Endothelial cell of umbilical vein (primary cell): ENCODE measurements around the gene ANKS1B. TPM values are rescaled to one million over a fixed set of nuclear protein-coding genes. Genes with fewer than 3 reads are reported as not detected.

Experiments used
- BruUV-seq: library from RNA; stranded (reverse); fragments of 400-500 nt; replicated peaks from 2 replicates; lab custom pipeline; 2021; lab: Mats Ljungman, UMichigan
- CTCF ChIA-PET: fragments of 300-600, 350-600 bp; sonication (Branson Sonifier 250); formaldehyde crosslinking; loops from one replicate; lab custom pipeline; 2021; ENCODE audit warnings: antibody characterized with exemption, inconsistent platforms; lab: Charles Lee
- POLR2A ChIA-PET: fragments of 300-600, 350-600 bp; sonication (Branson Sonifier 250); formaldehyde crosslinking; loops from one replicate; lab custom pipeline; 2021; ENCODE audit warnings: antibody characterized with exemption, inconsistent platforms; lab: Charles Lee
- DNase-seq: peaks from one replicate; pipeline ENCODE4 v3.0.0-alpha.2; 2011; ENCODE audit warnings: low read depth, low spot score
- FAIRE-seq: peaks from 2 replicates; lab custom pipeline; 2011; peaks lifted over from hg19 to GRCh38; lab: Jason Lieb, UNC
- H2AFZ ChIP-seq: 2 replicates; pipeline ENCODE4 v1.6.0; 2012; ENCODE audit warnings: low read depth, low read length, control low read depth, inconsistent platforms
- H3K27ac ChIP-seq: 2 replicates; pipeline ENCODE4 v1.5.1; 2011; ENCODE audit warnings: low read depth, mild to moderate bottlenecking, control low read depth, low read length, moderate library complexity; ENCODE audit not compliant: insufficient read depth
- H3K27me3 ChIP-seq, 2 experiments: 2 replicates each; pipeline versions ENCODE4 v1.6.0 to v1.6.1; 2011; ENCODE audit warnings: low read length in 2 of 2, mixed read lengths in 1 of 2; ENCODE audit not compliant: control insufficient read depth in 2 of 2, insufficient read depth in 2 of 2
- H3K36me3 ChIP-seq, 2 experiments: 2 replicates in 1 of 2; 3 replicates in 1 of 2; pipeline ENCODE4 v1.5.1; 2011; ENCODE audit warnings: low read length in 2 of 2, mild to moderate bottlenecking in 1 of 2, moderate library complexity in 1 of 2; ENCODE audit not compliant: control insufficient read depth in 2 of 2, insufficient read depth in 2 of 2; ENCODE audit errors: extremely low read depth in 1 of 2
- H3K4me1 ChIP-seq: 3 replicates; pipeline ENCODE4 v1.5.1; 2011; ENCODE audit warnings: mild to moderate bottlenecking, low read length; ENCODE audit not compliant: control insufficient read depth, insufficient read depth; ENCODE audit errors: extremely low read depth
- H3K4me2 ChIP-seq: 2 replicates; pipeline ENCODE4 v1.6.1; 2011; ENCODE audit warnings: low read length, control low read depth, mixed read lengths; ENCODE audit not compliant: insufficient read depth
- H3K4me3 ChIP-seq, 3 experiments: fragments of 200-600 bp in 1 of 3; sonication (generic), shearing (Covaris generic) in 1 of 3; replicated peaks in 1 of 3; 2 replicates each; pipeline ENCODE4 v1.5.1; 2011 to 2016; ENCODE audit warnings: control low read depth in 3 of 3, low read length in 3 of 3, mild to moderate bottlenecking in 2 of 3, inconsistent platforms in 1 of 3, low read depth in 1 of 3, moderate library complexity in 1 of 3; ENCODE audit not compliant: insufficient read depth in 1 of 3
- H3K79me2 ChIP-seq: 2 replicates; pipeline ENCODE4 v1.6.0; 2012; ENCODE audit warnings: low read length, inconsistent platforms; ENCODE audit not compliant: control insufficient read depth, insufficient read depth
- H3K9ac ChIP-seq: replicated peaks from 2 replicates; pipeline ENCODE3; 2011; ENCODE audit warnings: low read length, control low read depth; ENCODE audit not compliant: insufficient read depth; ENCODE audit errors: extremely low read depth
- H3K9me1 ChIP-seq: replicated peaks from 3 replicates; pipeline ENCODE4 v1.6.0; 2011; ENCODE audit warnings: mild to moderate bottlenecking, low read length; ENCODE audit not compliant: control insufficient read depth, insufficient read depth; ENCODE audit errors: extremely low read depth
- H3K9me3 ChIP-seq: replicated peaks from 2 replicates; pipeline ENCODE4 v1.5.1; 2012; ENCODE audit warnings: low read length, inconsistent platforms; ENCODE audit not compliant: control insufficient read depth, insufficient read depth
- H4K20me1 ChIP-seq: replicated peaks from 2 replicates; pipeline ENCODE3; 2011; ENCODE audit warnings: mild to moderate bottlenecking, low read length; ENCODE audit not compliant: control insufficient read depth, insufficient read depth; ENCODE audit errors: extremely low read depth
- EZH2 ChIP-seq: IDR thresholded peaks from 2 replicates; pipeline ENCODE4 v1.6.1; 2012; ENCODE audit warnings: borderline replicate concordance, low read depth, mild to moderate bottlenecking, moderate library complexity, low read length, inconsistent platforms; ENCODE audit not compliant: severe bottlenecking
- FOS ChIP-seq: IDR thresholded peaks from 2 replicates; pipeline ENCODE4 v1.6.1; 2011; ENCODE audit warnings: mild to moderate bottlenecking, low read length, moderate library complexity, borderline replicate concordance; ENCODE audit not compliant: insufficient read depth
- GATA2 ChIP-seq: IDR thresholded peaks from 2 replicates; pipeline ENCODE4 v1.7.0; 2011; ENCODE audit warnings: low read depth, mild to moderate bottlenecking, moderate library complexity, mixed read lengths, low read length; ENCODE audit not compliant: insufficient read length, insufficient read depth
- JUN ChIP-seq: IDR thresholded peaks from 2 replicates; pipeline ENCODE4 v1.6.1; 2011; ENCODE audit warnings: borderline replicate concordance, low read depth; ENCODE audit not compliant: insufficient read length, insufficient read depth
- MYC ChIP-seq: IDR thresholded peaks from one replicate; pipeline ENCODE4 v1.6.1; 2011; ENCODE audit warnings: mild to moderate bottlenecking, low read depth, low read length
- POLR2A ChIP-seq: IDR thresholded peaks from 2 replicates; pipeline ENCODE4 v1.6.1; 2012; ENCODE audit warnings: low read depth, mild to moderate bottlenecking, control low read depth, low read length
- POLR2AphosphoS5 ChIP-seq: IDR thresholded peaks from 2 replicates; pipeline ENCODE4 v1.6.1; 2012; ENCODE audit warnings: low read depth, mild to moderate bottlenecking, control low read depth, low read length, moderate library complexity; ENCODE audit not compliant: insufficient read depth
- dilution Hi-C: fragments of 300-500 bp; cut with MboI; formaldehyde crosslinking; loops from one replicate; pipeline ENCODE4 v1.15.0; 2019; ENCODE audit warnings: low sequenced_read_pairs; ENCODE audit not compliant: extremely low pct_ligation_motif_present
- intact Hi-C: fragments of 100-400 bp; cut with micrococcal nuclease; formaldehyde crosslinking; loops from one replicate; pipeline ENCODE4 v1.10.0; 2022
- polyA plus RNA-seq, 4 experiments: library from polyadenylated mRNA; depleted of rRNA in 3 of 4; stranded (reverse) in 3 of 4; unstranded in 1 of 4; fragments of >200 nt; gene quantifications; 2 replicates each; pipeline versions ENCODE4 v1.2.1 to v1.2.3, GENCODE V29; 2011 to 2012; ENCODE audit warnings: missing spikeins in 1 of 4
- total RNA-seq: library from RNA; stranded (reverse); gene quantifications from 2 replicates; pipeline ENCODE4 v1.2.3, GENCODE V29; 2021
- TF ChIP-seq, protein P1 (sequence below): IDR thresholded peaks from 2 replicates; pipeline ENCODE4 v1.6.1; 2011; ENCODE audit not compliant: insufficient read depth, insufficient read length
- TF ChIP-seq, protein P2 (sequence below), 2 donors: IDR thresholded peaks; 1 replicate in 1 of 2; 2 replicates in 1 of 2; pipeline ENCODE4 v1.5.1; 2011; ENCODE audit warnings: low read length in 2 of 2, mild to moderate bottlenecking in 2 of 2, moderate library complexity in 2 of 2, control low read depth in 1 of 2, inconsistent platforms in 1 of 2, low read depth in 1 of 2; ENCODE audit not compliant: insufficient read depth in 1 of 2; ENCODE audit errors: extremely low read depth in 1 of 2

Gene ANKS1B
- total and polyA plus RNA-seq, 2 donors (not counting 3 experiments of a cell fraction or from before 2014, with no cell fraction given): 0.15 to 0.38 TPM

DNA sequence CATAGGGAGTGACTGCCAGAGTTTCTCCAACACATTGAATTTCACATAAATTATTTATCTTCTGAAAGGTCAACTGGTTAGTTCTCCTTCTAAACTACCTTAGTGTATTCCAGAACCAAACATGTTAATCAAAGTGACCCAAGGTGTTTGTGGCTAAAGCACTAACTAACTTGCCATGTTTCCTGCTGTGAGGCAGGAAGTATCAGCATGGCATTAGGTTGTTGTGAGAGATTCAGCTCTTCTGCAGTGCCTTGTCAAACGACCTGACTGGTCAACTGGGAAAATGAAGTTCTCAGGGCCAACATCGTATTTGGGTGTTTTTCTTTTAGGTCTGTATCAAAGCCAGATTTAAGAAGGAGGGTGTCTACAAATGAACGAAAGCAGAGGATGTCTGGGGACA, 891.6 kb downstream of the ANKS1B start:
- intact Hi-C loops: no loop called here
- no peak overlapping the region for H3K9ac ChIP-seq
- no peaks in the 10 kb centered on the region for H3K9me3 ChIP-seq
- ChIA-PET POLR2A (no interaction called here), CTCF (no interaction called here)
- no peak overlapping the region for H3K27ac ChIP-seq
- no peak for DNase-seq
- H3K4me3 ChIP-seq: no peak overlapping the region
- no peak for TF ChIP-seq MYC
- TF ChIP-seq POLR2A: no peak
- TF ChIP-seq, protein P1, sequence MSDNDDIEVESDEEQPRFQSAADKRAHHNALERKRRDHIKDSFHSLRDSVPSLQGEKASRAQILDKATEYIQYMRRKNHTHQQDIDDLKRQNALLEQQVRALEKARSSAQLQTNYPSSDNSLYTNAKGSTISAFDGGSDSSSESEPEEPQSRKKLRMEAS: no peak
- no peak for TF ChIP-seq JUN
- no peak for TF ChIP-seq FOS
- TF ChIP-seq POLR2AphosphoS5: no peak
- TF ChIP-seq EZH2: no peak
- TF ChIP-seq GATA2: no peak
- TF ChIP-seq, protein P2, sequence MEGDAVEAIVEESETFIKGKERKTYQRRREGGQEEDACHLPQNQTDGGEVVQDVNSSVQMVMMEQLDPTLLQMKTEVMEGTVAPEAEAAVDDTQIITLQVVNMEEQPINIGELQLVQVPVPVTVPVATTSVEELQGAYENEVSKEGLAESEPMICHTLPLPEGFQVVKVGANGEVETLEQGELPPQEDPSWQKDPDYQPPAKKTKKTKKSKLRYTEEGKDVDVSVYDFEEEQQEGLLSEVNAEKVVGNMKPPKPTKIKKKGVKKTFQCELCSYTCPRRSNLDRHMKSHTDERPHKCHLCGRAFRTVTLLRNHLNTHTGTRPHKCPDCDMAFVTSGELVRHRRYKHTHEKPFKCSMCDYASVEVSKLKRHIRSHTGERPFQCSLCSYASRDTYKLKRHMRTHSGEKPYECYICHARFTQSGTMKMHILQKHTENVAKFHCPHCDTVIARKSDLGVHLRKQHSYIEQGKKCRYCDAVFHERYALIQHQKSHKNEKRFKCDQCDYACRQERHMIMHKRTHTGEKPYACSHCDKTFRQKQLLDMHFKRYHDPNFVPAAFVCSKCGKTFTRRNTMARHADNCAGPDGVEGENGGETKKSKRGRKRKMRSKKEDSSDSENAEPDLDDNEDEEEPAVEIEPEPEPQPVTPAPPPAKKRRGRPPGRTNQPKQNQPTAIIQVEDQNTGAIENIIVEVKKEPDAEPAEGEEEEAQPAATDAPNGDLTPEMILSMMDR (IDR thresholded peaks at IDR 0.05; ENCODE audit: extremely low read depth in 1 of 2, insufficient read depth in 1 of 2, low read depth in 1 of 2, low read length in 2 of 2): no peak
- no peaks in the 10 kb centered on the region for H4K20me1 ChIP-seq
- FAIRE-seq: no peak
- no peak overlapping the region for H2AFZ ChIP-seq
- H3K79me2 ChIP-seq: no peaks in the 10 kb centered on the region
- no peaks in the 10 kb centered on the region for H3K36me3 ChIP-seq
- BruUV-seq: no TSS peak
- dilution Hi-C loops: no loop called here
- H3K9me1 ChIP-seq: no peaks in the 10 kb centered on the region
- H3K4me1 ChIP-seq: no peaks in the 10 kb centered on the region
- H3K4me2 ChIP-seq: no peak overlapping the region
- H3K27me3 ChIP-seq: no peaks in the 10 kb centered on the region
